HG03432 (cell line): ENCODE measurements around the gene INPP5E.

ENCODE experiments used
- ATAC-seq: cut with Tn5 transposase; IDR thresholded peaks from one replicate; pipeline ENCODE4 v1.9.1; 2021; ENCODE audit warnings: mild to moderate bottlenecking, moderate library complexity; ENCODE audit not compliant: unreplicated experiment

Gene INPP5E

DNA sequence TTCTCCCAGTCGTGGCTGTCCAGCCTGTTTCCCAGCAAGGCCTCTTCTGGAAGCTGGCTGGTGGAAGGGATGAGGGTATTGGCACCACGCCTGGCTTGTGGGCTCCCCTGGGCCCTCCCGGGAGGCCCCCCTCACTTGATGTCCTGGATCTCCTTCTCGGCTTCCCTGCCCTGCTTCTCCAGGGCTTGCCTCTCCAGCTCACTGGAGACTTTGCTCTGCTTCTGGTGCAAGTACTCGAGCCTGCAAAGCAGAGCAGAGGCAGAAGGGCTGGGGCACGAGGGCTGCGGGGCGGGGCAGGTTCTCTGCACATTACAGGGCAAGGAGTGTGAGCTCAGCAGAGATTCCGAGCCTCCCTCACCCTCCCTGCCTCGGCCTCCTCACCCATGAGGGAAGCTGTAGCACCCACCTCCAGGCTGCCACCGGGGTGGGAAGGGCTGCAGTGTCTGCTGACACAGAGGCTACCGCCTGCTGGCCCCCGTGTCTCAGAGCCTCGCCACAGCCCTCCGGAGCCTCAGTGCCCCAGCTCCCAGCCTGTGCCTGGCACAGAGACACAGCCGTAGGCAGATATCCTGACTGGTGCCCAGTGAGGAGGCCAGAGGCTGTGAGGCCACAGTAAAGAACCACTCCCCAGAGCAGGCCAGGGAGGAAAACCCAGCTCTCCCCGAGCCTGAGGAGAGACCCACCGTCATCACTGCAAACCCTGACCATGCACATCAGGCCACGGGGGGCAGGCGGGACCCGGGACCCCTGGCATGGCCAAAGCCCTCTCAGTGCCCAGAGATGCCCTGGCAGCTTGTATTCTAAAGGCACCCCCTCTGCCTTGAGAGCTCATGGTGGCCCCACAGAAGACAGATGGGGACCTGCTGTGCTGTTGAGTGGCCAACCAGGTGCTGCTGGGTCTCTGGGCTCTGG, 46.9 kb downstream of the INPP5E start:
- ATAC-seq, result no peak

DNA sequence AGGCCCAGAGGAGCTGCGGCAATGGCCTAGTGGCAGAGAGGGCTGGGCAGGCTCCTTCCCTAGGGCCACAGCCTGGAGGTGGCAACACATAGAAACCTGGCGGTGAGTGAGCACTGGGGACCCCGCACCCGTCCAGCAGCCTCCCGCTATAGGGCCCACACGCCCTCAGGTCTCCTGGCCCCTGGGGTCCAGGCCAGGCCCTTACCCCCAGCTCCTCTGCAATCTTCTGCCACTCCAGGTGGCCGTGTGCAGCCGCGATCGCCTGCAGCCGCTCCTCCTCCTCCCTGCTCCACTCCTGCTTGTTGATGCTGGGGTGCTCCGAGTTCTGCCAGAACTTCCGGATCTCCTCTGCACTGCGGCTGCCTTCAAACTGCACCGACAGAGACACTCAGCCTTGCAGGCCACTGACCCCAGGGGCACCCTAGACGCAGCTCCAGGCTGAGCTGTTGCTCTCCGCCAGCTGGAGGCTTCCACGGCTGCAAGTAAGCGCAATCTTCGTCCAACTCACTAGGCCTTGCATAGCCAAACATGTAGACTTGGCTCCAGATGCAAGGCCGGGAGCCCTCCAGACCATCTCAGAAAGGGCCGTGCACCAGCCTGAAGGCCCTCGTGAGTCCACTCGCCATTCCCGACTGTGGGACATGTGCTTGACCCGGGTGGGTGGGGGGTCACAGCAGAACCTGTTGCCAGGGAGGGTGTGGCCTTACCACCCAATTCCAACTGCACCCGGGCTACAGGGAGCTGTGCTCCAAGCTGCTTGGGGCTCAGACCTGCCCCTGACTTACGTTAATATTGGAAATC, 47.7 kb downstream of the INPP5E start:
- no peak for ATAC-seq

- ATAC-seq, result no peak
These were observed 50.2 kb downstream of the INPP5E start for GRCh38 chr9:136389396-136389795.

DNA sequence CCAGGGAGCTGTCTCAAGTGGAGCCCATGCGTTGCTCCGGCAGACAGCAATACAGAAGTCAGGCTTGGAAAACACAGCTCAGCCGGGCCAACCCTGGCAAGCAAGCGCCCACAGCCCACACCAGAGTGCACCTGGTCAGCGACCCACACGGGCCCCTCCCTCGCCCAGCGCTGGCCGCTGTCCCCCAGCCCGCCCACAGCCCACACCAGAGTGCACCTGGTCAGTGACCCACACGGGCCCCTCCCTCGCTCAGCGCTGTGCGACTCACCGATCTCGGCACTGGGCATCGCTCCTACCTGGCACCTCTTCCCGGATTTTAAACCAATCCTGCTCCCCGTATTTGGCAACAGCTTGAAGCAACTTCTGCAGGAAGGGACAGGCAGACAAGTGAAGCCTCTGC, 52.4 kb downstream of the INPP5E start:
- no peak for ATAC-seq

- ATAC-seq, result no peak
These were observed 53.6 kb downstream of the INPP5E start for GRCh38 chr9:136386018-136386417.

- ATAC-seq, result no peak
These were observed 54.6 kb downstream of the INPP5E start for GRCh38 chr9:136385015-136385414.

DNA sequence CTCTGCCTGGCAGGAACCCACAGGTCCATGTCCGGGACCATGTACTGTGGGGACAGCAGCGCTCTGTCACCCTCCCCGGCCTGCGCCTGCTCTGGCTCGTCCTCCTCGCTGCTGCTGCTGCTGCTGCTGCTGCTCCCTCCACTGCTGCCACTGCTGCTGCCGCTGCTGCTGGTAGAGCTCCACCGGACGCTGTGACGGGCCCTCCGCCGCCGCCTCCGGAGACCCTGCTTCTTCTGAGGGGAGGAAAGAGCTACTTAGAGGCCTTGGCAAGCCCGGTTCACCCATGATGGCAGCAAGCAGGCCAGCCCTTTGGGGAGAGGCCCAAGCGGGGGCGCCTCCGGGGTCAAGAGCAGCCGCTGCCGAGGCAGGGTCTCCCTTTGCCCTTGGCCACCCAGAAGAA, 56.2 kb downstream of the INPP5E start:
- ATAC-seq, result no peak

DNA sequence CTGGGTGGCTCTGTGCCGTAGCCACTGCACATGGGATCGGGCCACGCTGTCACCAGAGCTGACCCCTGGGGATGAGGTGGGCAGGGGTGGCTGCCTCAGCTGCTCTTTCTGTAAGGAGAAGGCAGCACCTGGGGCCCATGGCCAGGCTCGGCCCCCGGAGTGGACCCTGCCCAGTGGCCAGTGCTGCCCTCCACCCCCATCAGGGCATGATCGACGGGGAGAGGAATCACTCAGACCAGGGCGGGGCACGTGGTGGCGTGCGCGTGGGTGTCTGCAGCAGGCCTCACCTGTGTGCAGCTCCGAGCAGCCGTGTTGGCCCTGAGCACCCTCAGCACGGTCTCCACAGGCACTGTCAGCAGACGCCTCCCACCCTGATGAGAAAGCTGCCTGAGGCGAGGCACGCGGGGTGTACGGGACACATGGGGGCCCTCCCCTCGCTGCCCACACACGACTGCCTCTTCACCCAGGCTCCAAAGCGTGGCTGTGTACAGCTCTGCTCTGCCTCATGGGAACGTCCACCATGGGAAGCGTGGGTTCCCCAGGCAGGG, 57.6 kb downstream of the INPP5E start:
- ATAC-seq, result no peak

GRCh38 chr9:136381311-136381710, 58.3 kb downstream of the INPP5E start:
- ATAC-seq, result no peak

DNA sequence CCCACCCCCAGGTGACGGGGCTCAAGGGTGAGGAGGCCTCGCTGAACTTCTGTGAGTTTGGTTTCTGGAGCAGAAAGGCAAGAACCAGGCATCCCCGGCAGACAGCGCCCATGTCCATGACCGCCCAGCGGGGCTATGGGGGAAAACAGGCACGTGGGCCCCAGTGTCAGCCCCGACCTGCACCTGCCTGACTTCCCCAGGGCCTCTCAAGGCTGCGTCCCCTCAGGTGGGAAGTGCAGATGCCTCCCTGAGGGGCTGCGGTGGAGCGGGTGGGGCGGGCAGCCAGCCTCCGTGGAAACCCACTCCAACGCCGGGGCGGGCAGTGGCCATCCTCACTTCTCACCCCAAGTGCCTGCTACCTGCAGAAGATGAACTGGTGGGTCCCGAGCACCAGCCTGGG, 59.3 kb downstream of the INPP5E start:
- no peak for ATAC-seq

- ATAC-seq, result no peak
These were observed 59.8 kb downstream of the INPP5E start for GRCh38 chr9:136379891-136380290.

GRCh38 chr9:136379401-136379800, 60.2 kb downstream of the INPP5E start:
- ATAC-seq, result no peak

- ATAC-seq, result no peak
These were observed 60.7 kb downstream of the INPP5E start for GRCh38 chr9:136379003-136379287.
